HepG2 (cell line): Measurements from ENCODE around the gene NDUFS2. TPM values are rescaled to one million over a fixed set of nuclear protein-coding genes. Genes with fewer than 3 reads are reported as not detected.

Source experiments
- HNF4A ChIP-seq: sonication (generic); formaldehyde crosslinking; IDR thresholded peaks from 2 replicates; pipeline ENCODE4 v1.4.0; 2020; ENCODE audit warnings: missing genetic modification reagents
- KLF11 ChIP-seq: IDR thresholded peaks from 2 replicates; pipeline ENCODE4 v1.6.1; 2016; ENCODE audit warnings: missing compliant biosample characterization
- MEIS1 ChIP-seq: sonication (generic); formaldehyde crosslinking; IDR thresholded peaks from 2 replicates; pipeline ENCODE4 v1.9.0; 2021; ENCODE audit warnings: mild to moderate bottlenecking, missing genetic modification reagents, moderate library complexity, borderline replicate concordance
- PAWR ChIP-seq: sonication (generic); formaldehyde crosslinking; IDR thresholded peaks from 2 replicates; pipeline ENCODE4 v1.4.0; 2020; ENCODE audit warnings: missing genetic modification reagents, mild to moderate bottlenecking, borderline replicate concordance
- TBX2 ChIP-seq: sonication (generic); formaldehyde crosslinking; IDR thresholded peaks from 2 replicates; pipeline ENCODE4 v1.5.0; 2020; ENCODE audit warnings: missing genetic modification reagents, mild to moderate bottlenecking, borderline replicate concordance
- ZNF331 ChIP-seq: sonication (generic); formaldehyde crosslinking; IDR thresholded peaks from 2 replicates; pipeline ENCODE4 v1.4.0; 2020; ENCODE audit warnings: missing genetic modification reagents
- ZNF335 ChIP-seq: sonication (generic); formaldehyde crosslinking; IDR thresholded peaks from 2 replicates; pipeline ENCODE4 v1.4.0; 2020; ENCODE audit warnings: missing genetic modification reagents
- ZNF547 ChIP-seq: sonication (generic); formaldehyde crosslinking; IDR thresholded peaks from 2 replicates; pipeline ENCODE4 v1.5.1; 2020; ENCODE audit warnings: mild to moderate bottlenecking, missing genetic modification reagents
- ZNF678 ChIP-seq: sonication (generic); formaldehyde crosslinking; IDR thresholded peaks from 2 replicates; pipeline ENCODE4 v1.4.0; 2020; ENCODE audit warnings: mild to moderate bottlenecking, missing genetic modification reagents
- ZNF737 ChIP-seq: sonication (generic); formaldehyde crosslinking; IDR thresholded peaks from 2 replicates; pipeline ENCODE4 v1.5.0; 2020; ENCODE audit warnings: missing genetic modification reagents, mild to moderate bottlenecking, borderline replicate concordance
- ZNF775 ChIP-seq: sonication (generic); formaldehyde crosslinking; IDR thresholded peaks from 2 replicates; pipeline ENCODE4 v1.4.0; 2020; ENCODE audit warnings: missing genetic modification reagents, mild to moderate bottlenecking, moderate library complexity, borderline replicate concordance
- polyA plus RNA-seq, 8 experiments: library from polyadenylated mRNA; depleted of rRNA in 3 of 8; stranded (reverse) in 7 of 8; unstranded in 1 of 8; fragments of >200 nt; fragmentation: Illumina TruSeq in 4 of 8; extraction: Trizol in 4 of 8; gene quantifications; 2 replicates each; pipeline versions ENCODE4 v1.2.1 to v1.2.3, GENCODE V29; 2011 to 2016; ENCODE audit warnings: low read depth in 4 of 8, missing spikeins in 1 of 8, mixed read lengths in 1 of 8; ENCODE audit not compliant: insufficient read depth in 1 of 8
- total RNA-seq, 5 experiments: library from RNA; depleted of rRNA; stranded (reverse); fragments of >200 nt; fragmentation: Illumina TruSeq; extraction: Trizol; gene quantifications; 2 replicates each; pipeline ENCODE4 v1.2.3, GENCODE V29; 2016; ENCODE audit warnings: low read depth in 1 of 5
- TF ChIP-seq, protein P1 (sequence below): sonication (generic); formaldehyde crosslinking; IDR thresholded peaks from 2 replicates; pipeline ENCODE4 v1.5.1; 2020; ENCODE audit warnings: missing genetic modification reagents, mild to moderate bottlenecking, borderline replicate concordance
- TF ChIP-seq, protein P2 (sequence below): sonication (generic); formaldehyde crosslinking; IDR thresholded peaks from 2 replicates; pipeline ENCODE4 v1.5.0; 2020; ENCODE audit warnings: mild to moderate bottlenecking, missing genetic modification reagents, borderline replicate concordance
- TF ChIP-seq, protein P3 (sequence below): sonication (generic); formaldehyde crosslinking; conservative IDR thresholded peaks from 2 replicates; pipeline ENCODE4 v1.4.0; 2020; ENCODE audit warnings: mild to moderate bottlenecking, missing genetic modification reagents, moderate library complexity

Gene NDUFS2
- total and polyA plus RNA-seq, 2 of the 13 experiments (the other 11 are each of a cell fraction or from before 2014, with no cell fraction given): 89.9 to 118 TPM

DNA sequence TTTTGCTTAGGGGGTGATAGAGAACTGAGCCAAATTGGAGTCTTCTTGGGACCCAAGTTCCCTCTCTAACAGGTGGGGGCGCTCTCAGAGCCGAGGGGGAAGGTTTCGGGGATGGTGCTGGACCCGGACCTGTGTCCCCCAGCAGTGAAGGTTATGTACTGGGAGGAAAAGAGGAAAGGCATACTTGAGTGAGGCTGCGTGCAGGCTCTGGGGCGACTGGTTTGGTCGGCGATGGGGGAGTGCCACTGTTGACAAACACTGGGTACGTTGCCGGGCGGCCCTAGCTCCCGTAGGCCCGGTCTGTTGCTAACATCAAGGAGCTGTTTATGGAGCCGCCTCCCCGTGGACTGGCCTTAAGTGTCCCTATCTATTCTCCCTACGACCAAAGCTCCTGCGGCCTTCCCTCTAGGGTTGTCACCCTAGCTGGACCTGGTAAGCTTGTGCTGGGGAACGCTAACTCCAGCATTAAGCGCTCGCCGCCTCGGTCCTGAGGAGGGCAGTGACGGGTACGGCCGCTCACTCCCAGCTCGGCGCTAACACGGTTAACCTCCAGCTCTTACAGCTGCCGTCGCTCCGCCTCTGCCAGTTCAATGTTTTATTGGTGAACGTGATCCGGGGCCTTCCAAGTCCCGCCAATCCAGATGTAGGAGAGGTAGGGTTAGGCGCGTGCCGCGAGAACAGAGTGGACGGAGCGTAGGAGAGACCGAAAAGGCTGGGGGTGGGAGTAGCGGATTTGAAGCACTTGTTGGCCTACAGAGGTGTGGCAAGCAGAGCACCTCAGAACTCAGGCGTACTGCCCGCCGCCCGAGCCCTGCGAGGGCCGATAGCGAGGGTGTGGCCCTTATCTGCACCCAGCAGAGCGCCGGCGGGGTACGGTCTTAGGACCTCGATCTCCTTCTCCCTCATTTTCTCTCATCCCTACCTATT, 36.2 kb upstream of the NDUFS2 start, which contains the start of gene PPOX (continued):
- TF ChIP-seq, protein P1, sequence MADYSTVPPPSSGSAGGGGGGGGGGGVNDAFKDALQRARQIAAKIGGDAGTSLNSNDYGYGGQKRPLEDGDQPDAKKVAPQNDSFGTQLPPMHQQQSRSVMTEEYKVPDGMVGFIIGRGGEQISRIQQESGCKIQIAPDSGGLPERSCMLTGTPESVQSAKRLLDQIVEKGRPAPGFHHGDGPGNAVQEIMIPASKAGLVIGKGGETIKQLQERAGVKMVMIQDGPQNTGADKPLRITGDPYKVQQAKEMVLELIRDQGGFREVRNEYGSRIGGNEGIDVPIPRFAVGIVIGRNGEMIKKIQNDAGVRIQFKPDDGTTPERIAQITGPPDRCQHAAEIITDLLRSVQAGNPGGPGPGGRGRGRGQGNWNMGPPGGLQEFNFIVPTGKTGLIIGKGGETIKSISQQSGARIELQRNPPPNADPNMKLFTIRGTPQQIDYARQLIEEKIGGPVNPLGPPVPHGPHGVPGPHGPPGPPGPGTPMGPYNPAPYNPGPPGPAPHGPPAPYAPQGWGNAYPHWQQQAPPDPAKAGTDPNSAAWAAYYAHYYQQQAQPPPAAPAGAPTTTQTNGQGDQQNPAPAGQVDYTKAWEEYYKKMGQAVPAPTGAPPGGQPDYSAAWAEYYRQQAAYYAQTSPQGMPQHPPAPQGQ (CRISPR knock-in tag): no peak
- TF ChIP-seq PAWR (CRISPR knock-in tag) (no peak), ZNF335 (CRISPR knock-in tag) (peak; percentile 62; the same call in 1 of the 2 replicates), ZNF678 (CRISPR knock-in tag) (no peak), HNF4A (CRISPR knock-in tag) (peak; percentile 16; the same call in 1 of the 2 replicates), ZNF547 (CRISPR knock-in tag) (no peak; the same call in 1 of the 2 replicates), ZNF737 (CRISPR knock-in tag) (no peak), MEIS1 (CRISPR knock-in tag) (peak; percentile 11; the same call in 1 of the 2 replicates), ZNF331 (no peak), ZNF775 (CRISPR knock-in tag) (no peak), KLF11 (CRISPR knock-in tag) (no peak; the same call in 1 of the 2 replicates), TBX2 (peak; percentile 86)
- TF ChIP-seq, protein P2, sequence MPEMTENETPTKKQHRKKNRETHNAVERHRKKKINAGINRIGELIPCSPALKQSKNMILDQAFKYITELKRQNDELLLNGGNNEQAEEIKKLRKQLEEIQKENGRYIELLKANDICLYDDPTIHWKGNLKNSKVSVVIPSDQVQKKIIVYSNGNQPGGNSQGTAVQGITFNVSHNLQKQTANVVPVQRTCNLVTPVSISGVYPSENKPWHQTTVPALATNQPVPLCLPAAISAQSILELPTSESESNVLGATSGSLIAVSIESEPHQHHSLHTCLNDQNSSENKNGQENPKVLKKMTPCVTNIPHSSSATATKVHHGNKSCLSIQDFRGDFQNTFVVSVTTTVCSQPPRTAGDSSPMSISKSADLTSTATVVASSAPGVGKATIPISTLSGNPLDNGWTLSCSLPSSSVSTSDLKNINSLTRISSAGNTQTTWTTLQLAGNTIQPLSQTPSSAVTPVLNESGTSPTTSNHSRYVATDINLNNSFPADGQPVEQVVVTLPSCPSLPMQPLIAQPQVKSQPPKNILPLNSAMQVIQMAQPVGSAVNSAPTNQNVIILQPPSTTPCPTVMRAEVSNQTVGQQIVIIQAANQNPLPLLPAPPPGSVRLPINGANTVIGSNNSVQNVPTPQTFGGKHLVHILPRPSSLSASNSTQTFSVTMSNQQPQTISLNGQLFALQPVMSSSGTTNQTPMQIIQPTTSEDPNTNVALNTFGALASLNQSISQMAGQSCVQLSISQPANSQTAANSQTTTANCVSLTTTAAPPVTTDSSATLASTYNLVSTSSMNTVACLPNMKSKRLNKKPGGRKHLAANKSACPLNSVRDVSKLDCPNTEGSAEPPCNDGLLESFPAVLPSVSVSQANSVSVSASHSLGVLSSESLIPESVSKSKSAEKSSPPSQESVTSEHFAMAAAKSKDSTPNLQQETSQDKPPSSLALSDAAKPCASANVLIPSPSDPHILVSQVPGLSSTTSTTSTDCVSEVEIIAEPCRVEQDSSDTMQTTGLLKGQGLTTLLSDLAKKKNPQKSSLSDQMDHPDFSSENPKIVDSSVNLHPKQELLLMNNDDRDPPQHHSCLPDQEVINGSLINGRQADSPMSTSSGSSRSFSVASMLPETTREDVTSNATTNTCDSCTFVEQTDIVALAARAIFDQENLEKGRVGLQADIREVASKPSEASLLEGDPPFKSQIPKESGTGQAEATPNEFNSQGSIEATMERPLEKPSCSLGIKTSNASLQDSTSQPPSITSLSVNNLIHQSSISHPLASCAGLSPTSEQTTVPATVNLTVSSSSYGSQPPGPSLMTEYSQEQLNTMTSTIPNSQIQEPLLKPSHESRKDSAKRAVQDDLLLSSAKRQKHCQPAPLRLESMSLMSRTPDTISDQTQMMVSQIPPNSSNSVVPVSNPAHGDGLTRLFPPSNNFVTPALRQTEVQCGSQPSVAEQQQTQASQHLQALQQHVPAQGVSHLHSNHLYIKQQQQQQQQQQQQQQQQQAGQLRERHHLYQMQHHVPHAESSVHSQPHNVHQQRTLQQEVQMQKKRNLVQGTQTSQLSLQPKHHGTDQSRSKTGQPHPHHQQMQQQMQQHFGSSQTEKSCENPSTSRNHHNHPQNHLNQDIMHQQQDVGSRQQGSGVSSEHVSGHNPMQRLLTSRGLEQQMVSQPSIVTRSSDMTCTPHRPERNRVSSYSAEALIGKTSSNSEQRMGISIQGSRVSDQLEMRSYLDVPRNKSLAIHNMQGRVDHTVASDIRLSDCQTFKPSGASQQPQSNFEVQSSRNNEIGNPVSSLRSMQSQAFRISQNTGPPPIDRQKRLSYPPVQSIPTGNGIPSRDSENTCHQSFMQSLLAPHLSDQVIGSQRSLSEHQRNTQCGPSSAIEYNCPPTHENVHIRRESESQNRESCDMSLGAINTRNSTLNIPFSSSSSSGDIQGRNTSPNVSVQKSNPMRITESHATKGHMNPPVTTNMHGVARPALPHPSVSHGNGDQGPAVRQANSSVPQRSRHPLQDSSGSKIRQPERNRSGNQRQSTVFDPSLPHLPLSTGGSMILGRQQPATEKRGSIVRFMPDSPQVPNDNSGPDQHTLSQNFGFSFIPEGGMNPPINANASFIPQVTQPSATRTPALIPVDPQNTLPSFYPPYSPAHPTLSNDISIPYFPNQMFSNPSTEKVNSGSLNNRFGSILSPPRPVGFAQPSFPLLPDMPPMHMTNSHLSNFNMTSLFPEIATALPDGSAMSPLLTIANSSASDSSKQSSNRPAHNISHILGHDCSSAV: no peak
- TF ChIP-seq, protein P3, sequence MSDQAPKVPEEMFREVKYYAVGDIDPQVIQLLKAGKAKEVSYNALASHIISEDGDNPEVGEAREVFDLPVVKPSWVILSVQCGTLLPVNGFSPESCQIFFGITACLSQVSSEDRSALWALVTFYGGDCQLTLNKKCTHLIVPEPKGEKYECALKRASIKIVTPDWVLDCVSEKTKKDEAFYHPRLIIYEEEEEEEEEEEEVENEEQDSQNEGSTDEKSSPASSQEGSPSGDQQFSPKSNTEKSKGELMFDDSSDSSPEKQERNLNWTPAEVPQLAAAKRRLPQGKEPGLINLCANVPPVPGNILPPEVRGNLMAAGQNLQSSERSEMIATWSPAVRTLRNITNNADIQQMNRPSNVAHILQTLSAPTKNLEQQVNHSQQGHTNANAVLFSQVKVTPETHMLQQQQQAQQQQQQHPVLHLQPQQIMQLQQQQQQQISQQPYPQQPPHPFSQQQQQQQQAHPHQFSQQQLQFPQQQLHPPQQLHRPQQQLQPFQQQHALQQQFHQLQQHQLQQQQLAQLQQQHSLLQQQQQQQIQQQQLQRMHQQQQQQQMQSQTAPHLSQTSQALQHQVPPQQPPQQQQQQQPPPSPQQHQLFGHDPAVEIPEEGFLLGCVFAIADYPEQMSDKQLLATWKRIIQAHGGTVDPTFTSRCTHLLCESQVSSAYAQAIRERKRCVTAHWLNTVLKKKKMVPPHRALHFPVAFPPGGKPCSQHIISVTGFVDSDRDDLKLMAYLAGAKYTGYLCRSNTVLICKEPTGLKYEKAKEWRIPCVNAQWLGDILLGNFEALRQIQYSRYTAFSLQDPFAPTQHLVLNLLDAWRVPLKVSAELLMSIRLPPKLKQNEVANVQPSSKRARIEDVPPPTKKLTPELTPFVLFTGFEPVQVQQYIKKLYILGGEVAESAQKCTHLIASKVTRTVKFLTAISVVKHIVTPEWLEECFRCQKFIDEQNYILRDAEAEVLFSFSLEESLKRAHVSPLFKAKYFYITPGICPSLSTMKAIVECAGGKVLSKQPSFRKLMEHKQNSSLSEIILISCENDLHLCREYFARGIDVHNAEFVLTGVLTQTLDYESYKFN (CRISPR knock-in tag): peak; percentile 43
